Cardiac muscle cell (in vitro differentiated cells and primary cell): ENCODE measurements around the gene ADAT3. TPM values are rescaled to one million over a fixed set of nuclear protein-coding genes. Genes with fewer than 3 reads are reported as not detected.

ENCODE experiments used
- DNase-seq, 2 donors: peaks; one replicate each; pipeline versions ENCODE4 v3.0.0 to v3.0.0-alpha.2; 2010 to 2017; ENCODE audit warnings: low read depth in 1 of 2, low spot score in 1 of 2
- H3K27ac ChIP-seq: fragments of 200-600 bp; sonication (generic); 2 replicates; pipeline ENCODE4 v1.5.1; 2016
- H3K27me3 ChIP-seq: fragments of 200-600 bp; sonication (generic); 2 replicates; pipeline ENCODE4 v1.6.0; 2016; ENCODE audit warnings: control low read depth
- H3K36me3 ChIP-seq: fragments of 200-600 bp; sonication (generic); 2 replicates; pipeline ENCODE4 v1.5.1; 2016; ENCODE audit warnings: control low read depth
- H3K4me1 ChIP-seq: fragments of 200-600 bp; sonication (generic); 2 replicates; pipeline ENCODE4 v1.8.1; 2017; ENCODE audit warnings: low read depth, mild to moderate bottlenecking, mixed run types
- H3K4me3 ChIP-seq: fragments of 200-600 bp; sonication (generic); 2 replicates; pipeline ENCODE4 v1.5.1; 2016; ENCODE audit warnings: mild to moderate bottlenecking
- H3K9me3 ChIP-seq: fragments of 200-600 bp; sonication (generic); 2 replicates; pipeline ENCODE4 v1.5.1; 2017; ENCODE audit warnings: low read depth, mild to moderate bottlenecking, control low read depth
- CTCF ChIP-seq: IDR thresholded peaks from 2 replicates; pipeline ENCODE4 v1.5.1; 2012; ENCODE audit warnings: low read depth, mild to moderate bottlenecking, low read length
- polyA plus RNA-seq: library from polyadenylated mRNA; unstranded; fragments of >200 nt; fragmentation: Nextera tagmentation; extraction: Ambion mirVana; gene quantifications from 2 replicates; pipeline ENCODE4 v1.2.1, GENCODE V29; 2016
- total RNA-seq: library from RNA; depleted of rRNA; stranded (reverse); fragments of >200 nt; gene quantifications from 2 replicates; pipeline ENCODE4 v1.2.3, GENCODE V29; 2016

The ADAT3 gene
- total RNA-seq (11.2 and 16.3 TPM in 2 replicates), polyA plus RNA-seq (5.9 and 14.3 TPM in 2 replicates)

GRCh38 chr19:1905110-1905862 lies at the start of gene ADAT3, which contains the start of gene SCAMP4:
Gene ADAT3 (plus strand): TSS chr19:1905399. CDS start chr19:1912048, 6,649 bp downstream.
Gene SCAMP4 (plus strand): TSS chr19:1905399. CDS start chr19:1915020, 9,621 bp downstream.
- H3K4me3 ChIP-seq: peak within 1 kb of the TSS; percentile 45
- no peaks in the 10 kb centered on the region for H3K9me3 ChIP-seq
- no peaks in the 10 kb centered on the region for H3K27me3 ChIP-seq
- H3K27ac ChIP-seq: peak within 1 kb of the TSS; percentile 82
- H3K36me3 ChIP-seq: no peaks in the 10 kb centered on the region
- peak; percentile 98 to 100 for DNase-seq
- no peak for TF ChIP-seq CTCF
- no peaks in the 10 kb centered on the region for H3K4me1 ChIP-seq

GRCh38 chr19:1855828-1856255 lies 49.4 kb upstream of the ADAT3 start:
- H3K9me3 ChIP-seq: no peaks in the 10 kb centered on the region
- no peaks in the 10 kb centered on the region for H3K36me3 ChIP-seq
- TF ChIP-seq CTCF: no peak
- no peak overlapping the region for H3K4me3 ChIP-seq
- peak overlapping the region; percentile 59 for H3K27ac ChIP-seq
- peaks cover 52% of the 10 kb centered on the region for H3K4me1 ChIP-seq
- H3K27me3 ChIP-seq: no peaks in the 10 kb centered on the region
- DNase-seq: no peak

- H3K4me1 ChIP-seq: peaks cover 52% of the 10 kb centered on the region
- no peaks in the 10 kb centered on the region for H3K9me3 ChIP-seq
- no peaks in the 10 kb centered on the region for H3K36me3 ChIP-seq
- H3K4me3 ChIP-seq: no peak overlapping the region
- TF ChIP-seq CTCF: no peak
- peak overlapping the region; percentile 59 for H3K27ac ChIP-seq
- no peak for DNase-seq
- no peaks in the 10 kb centered on the region for H3K27me3 ChIP-seq
Measured at GRCh38 chr19:1856345-1856697, 48.9 kb upstream of the ADAT3 start.

GRCh38 chr19:1856698-1857603 lies 48.2 kb upstream of the ADAT3 start:
- DNase-seq: peak; percentile 54 to 85
- Histone ChIP-seq H3K4me3 (peak overlapping the region; percentile 11), H3K27me3 (no peaks in the 10 kb centered on the region), H3K36me3 (no peaks in the 10 kb centered on the region), H3K9me3 (no peaks in the 10 kb centered on the region), H3K27ac (peak overlapping the region; percentile 59), H3K4me1 (peaks cover 52% of the 10 kb centered on the region)
- TF ChIP-seq CTCF: no peak

GRCh38 chr19:1857648-1858326 lies 47.4 kb upstream of the ADAT3 start:
- H3K4me1 ChIP-seq: peaks cover 52% of the 10 kb centered on the region
- H3K9me3 ChIP-seq: no peaks in the 10 kb centered on the region
- H3K27ac ChIP-seq: no peak overlapping the region
- H3K27me3 ChIP-seq: peaks cover 3% of the 10 kb centered on the region
- DNase-seq: no peak
- peak overlapping the region; percentile 11 for H3K4me3 ChIP-seq
- H3K36me3 ChIP-seq: no peaks in the 10 kb centered on the region
- no peak for TF ChIP-seq CTCF
